ENCODE data around the gene ARHGEF12. TPM values are rescaled to one million over a fixed set of nuclear protein-coding genes. Genes with fewer than 3 reads are reported as not detected.

The ARHGEF12 gene
- total and polyA plus RNA-seq, 10 of the 15 experiments (the other 5 are each of a cell fraction or from before 2014, with no cell fraction given): 2.7 to 40.8 (median 20.9) TPM

DNA sequence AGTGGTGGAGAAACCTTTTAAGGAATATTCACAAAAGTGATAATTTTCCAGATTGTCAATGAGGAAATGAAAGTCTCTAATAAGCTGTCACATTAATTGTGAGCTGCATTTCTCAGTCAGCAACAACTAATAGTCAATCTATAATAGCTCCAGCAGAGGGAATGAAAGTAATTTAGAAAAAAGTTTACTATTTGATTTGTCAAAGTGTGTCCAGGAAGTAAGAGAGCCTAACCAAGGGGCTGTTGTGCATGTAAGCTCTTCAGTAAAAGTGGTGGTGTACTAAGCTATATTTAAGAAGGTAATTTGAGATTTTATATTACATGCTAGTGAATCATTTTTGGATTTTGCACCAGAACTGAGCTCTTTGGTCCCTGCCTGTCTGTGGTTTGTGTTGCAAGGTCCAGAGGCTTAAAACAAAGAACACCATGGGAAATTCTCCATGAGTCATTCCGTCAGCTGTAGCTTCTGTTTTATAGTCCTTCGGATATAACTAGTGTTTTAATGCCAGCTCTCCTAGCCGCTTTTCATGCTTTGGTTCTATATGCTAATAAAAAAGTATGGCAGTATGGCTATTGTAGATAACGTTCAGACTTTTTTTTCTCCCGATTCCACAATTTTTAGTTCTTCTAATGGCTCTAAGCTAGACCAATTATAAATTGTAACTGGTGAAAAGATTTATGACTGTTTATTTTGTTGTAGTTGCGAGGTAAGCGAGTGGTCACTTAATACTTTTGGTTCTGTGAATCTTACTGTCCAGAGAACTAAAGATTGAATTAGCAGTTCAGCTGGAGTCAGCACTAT is 64.6 kb downstream of the ARHGEF12 start (continued):
- TF ChIP-seq IKZF2 (IDR thresholded peaks at IDR 0.05) (peak; percentile 92 to 93), MTA2 (IDR thresholded peaks at IDR 0.05; ENCODE audit: low read depth) (peak; percentile 99), NFIC (IDR thresholded peaks at IDR 0.05; ENCODE audit: low read depth, low read length) (peak; percentile 66; the same call in 1 of the 2 replicates), TCF12 (IDR thresholded peaks at IDR 0.05; ENCODE audit: low read depth, low read length) (no peak), ZBED1 (IDR thresholded peaks at IDR 0.05; ENCODE audit: borderline replicate concordance) (no peak), TCF7 (IDR thresholded peaks at IDR 0.05; ENCODE audit: borderline replicate concordance) (0 out of 2 replicates have a peak, but pooled peaks have one; percentile 19), WRNIP1 (IDR thresholded peaks at IDR 0.05; ENCODE audit: borderline replicate concordance, low read depth, low read length) (no peak)
- TF ChIP-seq, protein P1, sequence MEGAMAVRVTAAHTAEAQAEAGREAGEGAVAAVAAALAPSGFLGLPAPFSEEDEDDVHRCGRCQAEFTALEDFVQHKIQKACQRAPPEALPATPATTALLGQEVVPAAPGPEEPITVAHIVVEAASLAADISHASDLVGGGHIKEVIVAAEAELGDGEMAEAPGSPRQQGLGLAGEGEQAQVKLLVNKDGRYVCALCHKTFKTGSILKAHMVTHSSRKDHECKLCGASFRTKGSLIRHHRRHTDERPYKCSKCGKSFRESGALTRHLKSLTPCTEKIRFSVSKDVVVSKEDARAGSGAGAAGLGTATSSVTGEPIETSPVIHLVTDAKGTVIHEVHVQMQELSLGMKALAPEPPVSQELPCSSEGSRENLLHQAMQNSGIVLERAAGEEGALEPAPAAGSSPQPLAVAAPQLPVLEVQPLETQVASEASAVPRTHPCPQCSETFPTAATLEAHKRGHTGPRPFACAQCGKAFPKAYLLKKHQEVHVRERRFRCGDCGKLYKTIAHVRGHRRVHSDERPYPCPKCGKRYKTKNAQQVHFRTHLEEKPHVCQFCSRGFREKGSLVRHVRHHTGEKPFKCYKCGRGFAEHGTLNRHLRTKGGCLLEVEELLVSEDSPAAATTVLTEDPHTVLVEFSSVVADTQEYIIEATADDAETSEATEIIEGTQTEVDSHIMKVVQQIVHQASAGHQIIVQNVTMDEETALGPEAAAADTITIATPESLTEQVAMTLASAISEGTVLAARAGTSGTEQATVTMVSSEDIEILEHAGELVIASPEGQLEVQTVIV (IDR thresholded peaks at IDR 0.05; ENCODE audit: borderline replicate concordance, partially characterized antibody): no peak
- TF ChIP-seq, protein P2, sequence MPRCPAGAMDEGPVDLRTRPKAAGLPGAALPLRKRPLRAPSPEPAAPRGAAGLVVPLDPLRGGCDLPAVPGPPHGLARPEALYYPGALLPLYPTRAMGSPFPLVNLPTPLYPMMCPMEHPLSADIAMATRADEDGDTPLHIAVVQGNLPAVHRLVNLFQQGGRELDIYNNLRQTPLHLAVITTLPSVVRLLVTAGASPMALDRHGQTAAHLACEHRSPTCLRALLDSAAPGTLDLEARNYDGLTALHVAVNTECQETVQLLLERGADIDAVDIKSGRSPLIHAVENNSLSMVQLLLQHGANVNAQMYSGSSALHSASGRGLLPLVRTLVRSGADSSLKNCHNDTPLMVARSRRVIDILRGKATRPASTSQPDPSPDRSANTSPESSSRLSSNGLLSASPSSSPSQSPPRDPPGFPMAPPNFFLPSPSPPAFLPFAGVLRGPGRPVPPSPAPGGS (IDR thresholded peaks at IDR 0.05; ENCODE audit: borderline replicate concordance, insufficient read depth, low read depth, low read length, poor library complexity, severe bottlenecking): no peak
